Prostate gland (tissue), 2 donors: ENCODE measurements around the gene NDUFA3.

Source experiments
- POLR2A ChIP-seq: fragments of 450-650 bp; IDR thresholded peaks from one replicate; pipeline ENCODE4 v1.6.1; 2016; ENCODE audit warnings: antibody characterized with exemption, mild to moderate bottlenecking
- TF ChIP-seq, protein P1 (sequence below), 4 experiments: fragments of 200-600 bp in 2 of 4; fragments of 450-650 bp in 2 of 4; sonication (generic) in 2 of 4; IDR thresholded peaks; 1 replicate in 3 of 4; 2 replicates in 1 of 4; pipeline ENCODE4 v1.5.1; 2016 to 2019; ENCODE audit warnings: antibody characterized with exemption in 4 of 4, mild to moderate bottlenecking in 2 of 4, moderate library complexity in 2 of 4

DNA sequence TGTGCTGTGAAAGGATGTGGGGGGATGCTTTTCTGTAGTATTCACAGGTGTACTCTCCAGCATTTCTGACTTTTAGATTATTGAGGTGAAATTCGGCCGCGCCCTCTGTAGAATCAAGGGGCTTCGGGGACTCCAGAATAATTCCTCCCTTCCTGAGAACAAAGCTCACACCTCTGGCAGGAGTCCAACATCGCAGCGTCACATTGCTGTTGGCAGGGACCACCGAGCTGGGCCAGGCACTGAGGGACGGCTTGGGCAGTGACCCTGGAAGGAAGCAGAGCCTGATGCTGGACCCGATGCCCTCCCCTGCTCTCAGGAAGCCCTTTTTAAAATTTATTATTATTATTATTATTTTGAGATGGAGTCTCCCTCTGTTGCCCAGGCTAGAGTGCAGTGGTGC, 27.8 kb upstream of the NDUFA3 start:
- TF ChIP-seq, protein P1, sequence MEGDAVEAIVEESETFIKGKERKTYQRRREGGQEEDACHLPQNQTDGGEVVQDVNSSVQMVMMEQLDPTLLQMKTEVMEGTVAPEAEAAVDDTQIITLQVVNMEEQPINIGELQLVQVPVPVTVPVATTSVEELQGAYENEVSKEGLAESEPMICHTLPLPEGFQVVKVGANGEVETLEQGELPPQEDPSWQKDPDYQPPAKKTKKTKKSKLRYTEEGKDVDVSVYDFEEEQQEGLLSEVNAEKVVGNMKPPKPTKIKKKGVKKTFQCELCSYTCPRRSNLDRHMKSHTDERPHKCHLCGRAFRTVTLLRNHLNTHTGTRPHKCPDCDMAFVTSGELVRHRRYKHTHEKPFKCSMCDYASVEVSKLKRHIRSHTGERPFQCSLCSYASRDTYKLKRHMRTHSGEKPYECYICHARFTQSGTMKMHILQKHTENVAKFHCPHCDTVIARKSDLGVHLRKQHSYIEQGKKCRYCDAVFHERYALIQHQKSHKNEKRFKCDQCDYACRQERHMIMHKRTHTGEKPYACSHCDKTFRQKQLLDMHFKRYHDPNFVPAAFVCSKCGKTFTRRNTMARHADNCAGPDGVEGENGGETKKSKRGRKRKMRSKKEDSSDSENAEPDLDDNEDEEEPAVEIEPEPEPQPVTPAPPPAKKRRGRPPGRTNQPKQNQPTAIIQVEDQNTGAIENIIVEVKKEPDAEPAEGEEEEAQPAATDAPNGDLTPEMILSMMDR (IDR thresholded peaks at IDR 0.05): no peak
- TF ChIP-seq POLR2A: no peak
